ENCODE results near the gene CNKSR3.

CNKSR3 gene

DNA sequence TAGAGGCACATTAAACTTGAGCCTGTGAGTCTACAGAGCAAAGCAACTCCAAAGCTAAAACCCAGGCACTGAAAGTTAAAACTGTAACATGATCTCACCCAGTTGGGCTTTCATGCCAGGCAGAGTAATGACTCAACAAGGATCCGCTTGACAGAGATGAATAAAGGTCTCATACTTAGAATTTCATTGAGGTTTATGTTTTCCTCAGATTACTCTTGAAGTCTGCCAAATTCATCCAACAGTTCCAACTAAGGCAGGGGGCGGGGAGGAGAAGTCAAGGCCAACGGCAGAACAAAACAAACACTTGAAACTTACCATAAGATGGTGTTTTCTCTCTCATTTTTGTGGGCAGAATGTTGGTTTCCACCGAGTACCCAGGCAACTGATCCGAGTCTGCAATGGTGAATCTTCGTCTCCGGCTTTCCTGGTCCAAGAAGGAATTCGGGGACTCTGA lies 99.8 kb downstream of the CNKSR3 start:
- peak; percentile 71 to 86 for ATAC-seq

DNA sequence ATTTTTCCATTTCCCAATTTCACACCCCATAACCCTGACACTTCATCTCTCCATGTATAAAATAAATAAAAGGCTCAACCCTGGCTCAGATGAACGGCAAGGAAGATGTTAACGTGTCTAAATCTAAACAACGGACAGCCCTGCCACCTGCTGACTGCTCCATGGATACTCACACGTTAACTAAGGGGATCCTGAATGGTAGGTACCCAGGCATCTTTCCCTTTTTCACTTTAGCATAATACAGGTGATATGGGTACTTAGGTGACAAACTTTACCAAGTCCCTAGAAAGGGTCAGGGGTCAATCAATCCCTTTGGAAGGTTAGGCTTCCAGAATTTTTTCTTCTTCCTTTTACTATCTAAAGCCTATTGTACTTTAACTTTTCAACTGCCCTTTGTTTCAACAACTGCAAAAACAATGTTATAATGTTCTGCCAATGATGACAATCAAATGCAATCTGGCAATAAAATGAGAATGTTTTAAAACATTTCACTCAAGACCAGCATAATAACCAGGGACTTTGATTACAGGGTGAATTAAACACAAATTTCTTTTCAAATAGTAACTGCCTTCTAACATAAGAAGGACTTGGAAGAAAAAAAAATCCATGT lies 101.5 kb downstream of the CNKSR3 start:
- ATAC-seq, result no peak

DNA sequence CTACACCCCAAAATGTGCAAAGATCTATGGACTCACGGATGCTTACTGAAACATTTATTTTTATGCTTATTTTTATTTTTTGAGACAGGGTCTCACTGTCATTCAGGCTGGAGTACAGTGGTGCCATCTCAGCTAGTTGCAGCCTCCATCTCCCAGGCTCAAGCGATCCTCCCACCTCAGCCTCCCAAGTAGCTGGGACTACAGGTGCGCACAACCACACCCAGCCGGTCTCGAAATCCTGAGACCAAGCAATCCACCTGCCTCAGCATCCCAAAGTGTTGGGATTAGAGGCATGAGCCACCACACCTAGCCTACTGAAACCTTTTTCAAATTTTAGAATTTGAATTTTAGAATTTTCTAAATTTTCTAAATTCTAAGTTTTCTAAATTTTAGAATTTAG lies 103.0 kb downstream of the CNKSR3 start:
- ATAC-seq, result no peak

- no peak for ATAC-seq
Observed at GRCh38 chr6:154406869-154407268, 103.6 kb downstream of the CNKSR3 start.

GRCh38 chr6:154406301-154406700 lies 104.2 kb downstream of the CNKSR3 start:
- ATAC-seq, result no peak

DNA sequence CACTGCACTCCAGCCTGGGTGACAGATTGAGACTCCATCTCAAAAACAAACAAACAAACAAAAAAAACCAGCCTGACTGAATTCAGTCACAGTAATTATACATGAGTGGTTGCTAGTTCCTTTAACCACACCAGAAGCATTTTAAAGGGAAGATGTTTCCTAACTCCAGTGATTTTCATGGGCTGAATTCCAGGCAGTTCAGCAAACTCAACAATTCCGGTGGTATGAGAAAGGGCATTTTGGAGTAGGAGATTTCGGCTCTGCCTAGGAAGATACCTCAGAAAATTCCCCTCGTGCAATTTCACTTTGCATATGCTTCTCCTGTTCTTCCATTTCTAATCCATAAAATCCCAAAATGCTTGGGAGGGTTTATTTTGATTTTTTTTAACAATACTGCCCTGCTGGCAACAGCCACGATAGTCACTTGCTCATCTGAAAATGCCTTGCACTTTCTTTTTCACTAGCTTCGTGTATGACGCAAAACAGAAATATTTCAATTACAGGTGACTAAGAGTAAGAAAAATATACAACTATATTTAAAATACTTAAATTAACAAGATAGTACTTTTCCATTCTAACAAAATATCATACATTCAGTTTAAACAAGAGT lies 105.6 kb downstream of the CNKSR3 start:
- peak in 1 of 2 donors; percentile 65 for ATAC-seq

DNA sequence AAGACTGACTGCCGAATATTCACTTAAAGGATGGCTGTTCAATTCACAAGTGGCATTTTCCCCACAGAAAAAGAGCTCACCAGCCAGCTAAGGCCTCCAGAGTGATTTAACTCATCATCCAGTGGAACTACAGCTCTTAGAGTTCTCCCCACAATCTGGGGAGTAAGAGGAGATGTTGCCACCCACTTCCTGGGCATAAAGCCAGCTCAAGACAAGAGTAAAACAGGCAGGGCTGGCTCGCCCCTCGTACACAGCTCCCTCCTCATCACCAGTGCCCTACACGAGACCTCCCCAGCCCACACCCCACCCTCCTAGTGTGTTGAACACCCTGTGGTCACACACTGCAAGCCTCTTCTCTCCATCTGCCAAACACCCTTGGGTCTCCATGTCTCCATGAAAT lies 106.7 kb downstream of the CNKSR3 start:
- no peak for ATAC-seq

DNA sequence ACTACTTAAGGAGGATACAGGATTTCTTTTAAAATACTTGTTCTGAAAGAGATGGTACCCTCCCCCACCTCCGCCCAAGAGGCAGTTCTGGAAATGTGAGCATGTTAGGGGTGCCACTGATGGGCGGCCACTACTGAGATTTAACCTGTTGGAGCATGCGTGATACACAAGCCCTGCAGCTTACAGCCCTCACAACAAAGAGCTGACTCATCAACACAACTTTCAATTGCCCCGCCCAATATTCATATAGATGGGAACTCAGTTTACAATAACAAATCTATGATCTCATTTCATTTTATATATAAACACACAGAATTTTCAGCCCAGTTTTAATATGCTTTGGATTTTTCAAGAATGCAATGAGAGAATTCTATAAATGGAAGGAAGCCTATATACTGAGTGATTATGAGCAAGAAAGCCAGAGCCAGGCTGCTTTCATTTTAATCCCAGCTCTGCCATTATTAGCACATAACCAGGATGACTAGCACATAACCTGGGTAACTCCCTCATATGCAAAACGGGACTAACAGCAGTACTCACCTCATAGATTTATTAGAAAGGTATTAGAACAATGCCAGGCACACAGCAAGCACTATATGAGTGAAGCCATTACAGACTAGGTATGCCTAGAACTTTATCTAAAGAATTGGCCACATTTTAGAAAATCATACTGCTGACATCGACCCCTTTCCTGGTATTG lies 108.3 kb downstream of the CNKSR3 start:
- ATAC-seq, result peak; percentile 32 to 49

GRCh38 chr6:154399097-154399496 lies 111.4 kb downstream of the CNKSR3 start:
- ATAC-seq, result no peak

DNA sequence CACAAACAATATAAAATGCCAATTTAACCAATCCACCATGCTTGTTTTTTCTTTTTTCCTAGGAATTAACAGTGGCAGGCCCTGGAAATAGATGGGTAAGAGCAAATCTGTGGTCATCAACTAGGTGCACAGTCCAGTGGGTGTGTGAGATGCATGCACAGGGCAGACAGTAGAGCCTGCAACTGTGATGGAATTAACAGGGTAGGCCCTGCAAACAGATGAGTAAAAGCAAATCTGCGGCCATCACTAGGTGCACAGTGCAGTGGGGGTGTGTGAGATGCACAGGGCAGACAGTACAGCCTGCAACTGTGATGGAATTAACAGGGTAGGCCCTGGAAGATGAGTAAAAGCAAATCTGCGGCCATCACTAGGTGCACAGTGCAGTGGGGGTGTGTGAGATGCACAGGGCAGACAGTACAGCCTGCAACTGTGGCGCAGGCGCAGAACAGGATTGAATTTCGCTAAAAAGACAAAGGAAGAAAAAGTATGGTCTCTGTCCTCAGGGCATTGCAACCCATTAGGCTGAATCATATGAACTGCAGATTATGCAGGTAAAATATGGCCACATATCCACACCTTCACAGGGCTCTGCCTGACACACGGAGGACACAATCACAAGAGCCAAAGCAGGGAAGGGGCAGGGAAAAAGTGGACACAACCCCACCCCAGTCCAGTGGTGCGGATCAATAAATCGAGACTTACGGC lies 112.8 kb downstream of the CNKSR3 start:
- no peak for ATAC-seq

- ATAC-seq, result no peak
Observed at GRCh38 chr6:154395878-154396277, 114.6 kb downstream of the CNKSR3 start.

DNA sequence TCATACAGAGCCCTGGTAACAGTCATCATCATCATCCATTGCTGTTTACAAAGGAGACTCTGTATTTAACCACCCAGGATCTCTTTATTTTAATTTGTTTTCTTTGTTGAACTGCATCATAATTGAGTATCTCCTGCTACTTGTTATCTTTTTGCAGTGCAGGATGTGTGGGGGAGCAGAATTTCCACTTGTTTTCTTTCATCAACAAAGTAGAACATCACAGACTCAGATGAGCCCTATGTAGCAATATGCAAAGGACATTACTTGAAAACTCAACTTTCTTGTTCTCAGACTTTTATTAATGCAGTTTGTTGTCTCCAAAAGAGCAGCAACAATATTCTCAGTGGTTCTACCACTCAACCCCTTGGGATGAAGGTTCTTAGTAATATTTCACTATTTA lies 115.2 kb downstream of the CNKSR3 start:
- no peak for ATAC-seq

GRCh38 chr6:154394571-154394970 lies 115.9 kb downstream of the CNKSR3 start:
- ATAC-seq, result no peak

- ATAC-seq, result peak in 1 of 2 donors; percentile 41
Observed at GRCh38 chr6:154390034-154390433, 120.5 kb downstream of the CNKSR3 start.

GRCh38 chr6:154388803-154389202 lies 121.7 kb downstream of the CNKSR3 start:
- no peak for ATAC-seq

DNA sequence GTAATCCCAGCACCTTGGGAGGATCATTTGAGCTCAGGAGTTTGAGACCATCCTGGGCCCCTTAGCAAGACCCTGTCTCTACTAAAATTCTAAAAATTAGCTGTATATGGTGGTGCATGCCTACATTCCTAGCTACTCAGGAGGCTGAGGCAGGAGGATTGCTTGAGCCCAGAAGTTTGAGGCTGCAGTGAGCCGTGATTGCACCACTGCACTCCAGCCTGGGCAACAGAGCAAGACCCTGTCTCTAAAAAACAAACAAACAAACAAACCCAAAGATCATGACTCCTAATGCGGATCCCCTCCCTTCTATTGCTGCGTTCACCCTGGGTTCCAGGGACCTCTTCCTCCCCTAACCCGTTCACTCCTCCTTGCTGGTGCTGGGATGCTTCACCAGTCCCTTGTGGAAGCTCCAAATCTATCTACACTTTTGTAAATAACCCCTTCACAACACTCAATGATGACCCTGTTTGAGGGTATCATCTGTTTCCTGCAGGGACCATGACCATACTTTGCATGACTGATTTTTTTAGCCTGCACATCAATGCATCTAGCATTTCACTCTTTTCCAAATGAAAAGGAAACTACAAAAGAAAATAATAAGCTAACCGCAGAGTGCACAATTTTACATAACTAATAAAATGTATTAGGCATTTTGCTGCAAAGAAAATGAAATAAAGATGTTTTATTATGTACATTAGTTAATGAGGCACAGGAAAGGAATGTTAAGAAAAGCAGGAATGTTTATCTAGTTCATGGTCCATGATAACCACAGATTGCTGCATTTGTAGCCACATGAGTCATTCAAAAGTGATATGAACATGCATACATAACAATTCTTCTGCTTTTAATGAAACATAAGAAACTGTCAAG lies 123.4 kb downstream of the CNKSR3 start:
- no peak for ATAC-seq

- ATAC-seq, result no peak
Observed at GRCh38 chr6:154384191-154384590, 126.3 kb downstream of the CNKSR3 start.

- ATAC-seq, result no peak
Observed at GRCh38 chr6:154383273-154383672, 127.2 kb downstream of the CNKSR3 start.

DNA sequence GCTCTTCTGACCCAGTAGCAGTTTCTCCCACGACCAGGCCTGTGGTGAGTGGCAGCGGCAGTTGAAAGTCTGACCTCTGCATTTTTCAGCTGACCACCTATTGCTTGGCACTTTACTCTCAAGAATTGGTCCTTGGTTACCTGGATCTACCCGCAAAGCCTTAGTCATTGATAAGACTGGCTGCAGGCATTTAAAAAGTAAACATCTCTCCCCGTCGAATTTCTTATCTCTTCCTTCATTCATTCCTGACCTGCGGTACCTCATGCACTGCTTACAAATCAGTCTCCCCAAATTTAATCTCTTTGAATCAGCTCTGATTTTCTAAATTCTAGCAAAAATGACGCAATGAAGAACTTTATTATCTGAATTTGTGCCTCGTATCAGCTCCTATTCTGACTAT lies 127.7 kb downstream of the CNKSR3 start:
- ATAC-seq, result no peak

DNA sequence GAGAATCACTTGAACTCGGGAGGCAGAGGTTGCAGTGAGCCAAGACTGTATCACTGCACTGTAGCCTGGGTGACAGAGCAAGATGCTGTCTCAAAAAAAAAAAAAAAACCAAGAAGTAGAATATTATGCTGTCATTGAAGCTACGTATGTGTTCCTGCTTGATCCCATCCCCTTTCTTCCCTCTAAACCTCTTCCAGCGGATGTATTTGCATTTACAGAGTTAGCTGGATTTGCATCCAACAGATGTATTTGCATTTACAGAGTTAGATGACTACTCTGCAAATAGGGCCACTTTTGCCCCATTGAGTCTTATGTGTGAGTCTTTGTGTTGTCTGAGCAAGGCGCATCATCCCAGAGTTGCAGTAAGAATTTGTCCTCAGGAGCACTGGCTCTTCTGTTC lies 128.9 kb downstream of the CNKSR3 start:
- ATAC-seq, result no peak

DNA sequence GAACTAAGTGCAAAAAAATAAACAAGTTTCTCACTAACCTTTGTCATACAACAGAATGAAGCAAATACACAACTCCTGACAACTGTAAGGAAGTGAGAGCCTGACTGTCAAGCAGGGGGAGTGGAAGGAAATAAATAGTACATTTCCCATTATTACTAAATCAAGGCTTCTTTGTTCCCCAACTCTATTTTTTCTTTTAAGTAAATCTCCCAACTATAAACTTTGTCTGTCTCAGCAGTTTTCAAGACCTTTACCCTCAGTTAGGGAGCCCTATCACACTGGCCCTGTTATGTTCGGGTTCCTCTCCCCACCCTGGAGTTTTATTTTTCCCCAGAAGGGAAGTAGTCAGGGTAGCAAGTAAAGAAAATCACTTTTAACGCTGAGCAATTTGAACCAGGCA lies 129.7 kb downstream of the CNKSR3 start:
- ATAC-seq, result no peak

DNA sequence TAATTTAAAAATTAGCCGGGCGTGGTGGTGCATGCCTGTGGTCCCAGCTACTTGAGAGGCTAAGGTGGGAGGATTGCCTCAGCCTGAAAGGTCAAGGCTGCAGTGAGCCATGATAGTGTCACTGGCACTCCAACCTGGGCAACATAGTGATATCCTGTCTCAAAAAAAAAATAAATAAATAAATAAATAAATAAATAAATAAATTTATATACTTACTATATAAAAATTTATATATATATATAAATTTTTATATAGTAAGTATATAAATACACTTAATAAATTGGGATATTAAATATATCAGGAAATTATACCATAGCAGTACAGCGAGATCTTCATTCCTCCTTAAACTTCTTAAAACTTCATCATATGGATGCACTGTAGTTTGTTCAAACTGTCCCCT lies 130.9 kb downstream of the CNKSR3 start:
- no peak for ATAC-seq

DNA sequence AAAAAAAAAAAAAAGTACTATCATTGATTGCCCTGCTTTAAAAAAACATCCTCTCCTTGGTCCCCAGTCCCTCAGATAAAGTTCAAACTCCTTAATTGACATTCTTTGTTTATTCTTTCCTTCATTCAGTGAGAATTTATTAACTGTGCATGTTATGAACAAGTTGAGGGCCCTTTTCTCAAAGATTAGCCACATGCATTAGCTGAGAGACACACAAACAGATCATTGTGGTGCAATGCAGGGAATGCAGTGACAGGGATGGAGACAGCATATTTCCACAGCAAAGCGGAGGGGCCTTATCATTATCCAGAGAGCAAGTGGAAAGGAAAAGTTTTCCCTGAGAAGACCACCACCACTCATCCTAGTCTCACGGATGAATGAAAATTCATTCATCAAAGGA lies 132.0 kb downstream of the CNKSR3 start:
- no peak for ATAC-seq
